Caco-2 (cell line): ENCODE results near the gene WEE1. TPM values are rescaled to one million over a fixed set of nuclear protein-coding genes. Genes with fewer than 3 reads are reported as not detected.

Source experiments
- BruUV-seq: library from RNA; stranded (reverse); fragments of 400-500 nt; replicated peaks from 2 replicates; lab custom pipeline; 2021; lab: Mats Ljungman, UMichigan
- CTCF ChIA-PET: fragments of 300-600 bp; sonication (Branson Sonifier 250); formaldehyde crosslinking; loops from one replicate; lab custom pipeline; 2022; ENCODE audit warnings: antibody characterized with exemption; lab: Charles Lee
- POLR2A ChIA-PET: fragments of 300-600 bp; sonication (Branson Sonifier 250); formaldehyde crosslinking; loops from one replicate; lab custom pipeline; 2022; ENCODE audit warnings: antibody characterized with exemption; lab: Charles Lee
- DNase-seq, 2 experiments: peaks; one replicate each; pipeline versions ENCODE4 v3.0.0 to v3.0.0-alpha.2; 2020 to 2022
- H3K27me3 ChIP-seq: replicated peaks from 2 replicates; pipeline ENCODE4 v1.6.0; 2011; ENCODE audit warnings: low read length; ENCODE audit not compliant: control insufficient read depth, insufficient read depth
- H3K36me3 ChIP-seq: 2 replicates; pipeline ENCODE4 v1.5.1; 2011; ENCODE audit warnings: low read length; ENCODE audit not compliant: control insufficient read depth, insufficient read depth
- H3K4me1 ChIP-seq: fragments of 250-450 bp; sonication (Bioruptor Pico); 2 replicates; pipeline ENCODE4 v1.5.1; 2020; ENCODE audit warnings: mild to moderate bottlenecking
- H3K4me3 ChIP-seq: 2 replicates; pipeline ENCODE4 v1.5.1; 2011; ENCODE audit warnings: low read depth, mild to moderate bottlenecking, control low read depth, low read length
- H3K9me3 ChIP-seq: fragments of 250-450 bp; sonication (Bioruptor Pico); 2 replicates; pipeline ENCODE4 v1.5.1; 2020; ENCODE audit warnings: mild to moderate bottlenecking, moderate library complexity
- H3K27ac Mint-ChIP-seq: one replicate; pipeline ENCODE4 v1.8.0; 2022; ENCODE audit warnings: mixed read lengths; ENCODE audit not compliant: unreplicated experiment
- H3K27me3 Mint-ChIP-seq: one replicate; pipeline ENCODE4 v1.8.0; 2022; ENCODE audit warnings: mixed read lengths; ENCODE audit not compliant: insufficient read depth, unreplicated experiment
- H3K36me3 Mint-ChIP-seq: one replicate; pipeline ENCODE4 v1.8.0; 2022; ENCODE audit warnings: mild to moderate bottlenecking, mixed read lengths; ENCODE audit not compliant: insufficient read depth, unreplicated experiment
- H3K4me1 Mint-ChIP-seq: one replicate; pipeline ENCODE4 v1.8.0; 2022; ENCODE audit warnings: low read depth, mixed read lengths; ENCODE audit not compliant: unreplicated experiment
- H3K4me3 Mint-ChIP-seq: one replicate; pipeline ENCODE4 v1.8.0; 2022; ENCODE audit warnings: mild to moderate bottlenecking, moderate library complexity, mixed read lengths; ENCODE audit not compliant: unreplicated experiment
- H3K9me3 Mint-ChIP-seq: one replicate; pipeline ENCODE4 v1.8.0; 2022; ENCODE audit warnings: mixed read lengths; ENCODE audit not compliant: unreplicated experiment
- intact Hi-C: fragments of 100-400 bp; cut with micrococcal nuclease; formaldehyde crosslinking; loops from one replicate; pipeline ENCODE4 v1.10.0; 2022; ENCODE audit not compliant: unreplicated experiment
- total RNA-seq: library from RNA; stranded (reverse); gene quantifications from 2 replicates; pipeline ENCODE4 v1.2.3, GENCODE V29; 2022
- TF ChIP-seq, protein P1 (sequence below), 2 experiments: fragments of 200-600 bp in 1 of 2; IDR thresholded peaks; 1 replicate in 1 of 2; 2 replicates in 1 of 2; pipeline versions ENCODE4 v1.5.1 to v1.8.0; 2011 to 2022; ENCODE audit warnings: antibody characterized with exemption in 1 of 2, control low read depth in 1 of 2, inconsistent platforms in 1 of 2, low read depth in 1 of 2, low read length in 1 of 2, mild to moderate bottlenecking in 1 of 2, moderate library complexity in 1 of 2; ENCODE audit not compliant: insufficient read depth in 1 of 2, severe bottlenecking in 1 of 2, unreplicated experiment in 1 of 2

Gene WEE1
- total RNA-seq, 1 experiment from 2014 or later: 108 TPM

DNA sequence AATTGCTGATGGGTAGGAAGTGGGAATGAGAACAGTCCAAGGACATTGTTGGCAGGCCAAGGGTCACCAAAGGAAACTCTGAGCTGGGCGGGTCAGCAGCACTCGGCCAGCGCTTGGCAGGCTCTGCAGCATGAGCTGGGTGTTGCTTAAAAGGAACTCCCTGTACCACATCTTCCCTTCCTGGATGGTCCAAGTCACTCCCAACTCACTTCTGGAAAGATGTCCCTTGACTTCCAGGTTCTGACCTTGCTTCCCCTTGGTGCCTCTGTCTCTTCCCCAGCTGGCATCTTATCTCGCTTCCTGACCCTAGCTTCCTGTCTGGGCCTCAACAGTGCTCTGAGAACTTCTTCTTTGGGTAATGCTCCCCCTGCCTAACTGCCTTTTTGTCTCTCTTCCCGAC is 65.6 kb downstream of the WEE1 start:
- H3K4me1 Mint-ChIP-seq: no peaks in the 10 kb centered on the region
- TF ChIP-seq, protein P1, sequence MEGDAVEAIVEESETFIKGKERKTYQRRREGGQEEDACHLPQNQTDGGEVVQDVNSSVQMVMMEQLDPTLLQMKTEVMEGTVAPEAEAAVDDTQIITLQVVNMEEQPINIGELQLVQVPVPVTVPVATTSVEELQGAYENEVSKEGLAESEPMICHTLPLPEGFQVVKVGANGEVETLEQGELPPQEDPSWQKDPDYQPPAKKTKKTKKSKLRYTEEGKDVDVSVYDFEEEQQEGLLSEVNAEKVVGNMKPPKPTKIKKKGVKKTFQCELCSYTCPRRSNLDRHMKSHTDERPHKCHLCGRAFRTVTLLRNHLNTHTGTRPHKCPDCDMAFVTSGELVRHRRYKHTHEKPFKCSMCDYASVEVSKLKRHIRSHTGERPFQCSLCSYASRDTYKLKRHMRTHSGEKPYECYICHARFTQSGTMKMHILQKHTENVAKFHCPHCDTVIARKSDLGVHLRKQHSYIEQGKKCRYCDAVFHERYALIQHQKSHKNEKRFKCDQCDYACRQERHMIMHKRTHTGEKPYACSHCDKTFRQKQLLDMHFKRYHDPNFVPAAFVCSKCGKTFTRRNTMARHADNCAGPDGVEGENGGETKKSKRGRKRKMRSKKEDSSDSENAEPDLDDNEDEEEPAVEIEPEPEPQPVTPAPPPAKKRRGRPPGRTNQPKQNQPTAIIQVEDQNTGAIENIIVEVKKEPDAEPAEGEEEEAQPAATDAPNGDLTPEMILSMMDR (IDR thresholded peaks at IDR 0.05; ENCODE audit: insufficient read depth in 1 of 2, low read depth in 1 of 2, low read length in 1 of 2, severe bottlenecking in 1 of 2, unreplicated experiment in 1 of 2): no peak
- POLR2A ChIA-PET: no interaction called here

More for the DNA sequence above, 65.6 kb downstream of the WEE1 start:
- no peak for DNase-seq
- Mint-ChIP-seq H3K36me3 (no peaks in the 10 kb centered on the region), H3K9me3 (peaks cover 2% of the 10 kb centered on the region), H3K27me3 (no peaks in the 10 kb centered on the region), H3K27ac (no peak overlapping the region), H3K4me3 (no peak overlapping the region)
- Histone ChIP-seq H3K36me3 (no peaks in the 10 kb centered on the region), H3K4me3 (no peak overlapping the region), H3K9me3 (no peaks in the 10 kb centered on the region), H3K4me1 (no peaks in the 10 kb centered on the region), H3K27me3 (no peaks in the 10 kb centered on the region)
- CTCF ChIA-PET: no interaction called here
- BruUV-seq: no TSS peak
- intact Hi-C loops: no loop called here

Other genes with a start within 250 kb of the WEE1 start
- gene IPO7, start 189.0 kb upstream of the WEE1 start, total RNA-seq: 196 and 199 TPM in 2 replicates
- gene ZNF143, start 112.7 kb upstream of the WEE1 start, total RNA-seq: 27.2 and 31.2 TPM in 2 replicates
- 37.0 and 42.4 TPM in 2 replicates for gene SWAP70, start 90.4 kb downstream of the WEE1 start, total RNA-seq